Loucy (cell line): ENCODE data around the gene GHDC.

Experiments
- CTCF ChIP-seq: fragments of 200-600 bp; sonication (generic); conservative IDR thresholded peaks from 2 replicates; pipeline ENCODE4 v1.5.1; 2014; ENCODE audit warnings: mild to moderate bottlenecking, antibody characterized with exemption, low read length
- EZH2phosphoT487 ChIP-seq: fragments of 200-600 bp; IDR thresholded peaks from 2 replicates; pipeline ENCODE4 v1.6.1; 2018; ENCODE audit warnings: antibody characterized with exemption, mild to moderate bottlenecking, moderate library complexity, borderline replicate concordance

- TF ChIP-seq CTCF (peak; percentile 25; the same call in 1 of the 2 replicates), EZH2phosphoT487 (no peak)
Observed at GRCh38 chr17:42180922-42181850, 13.1 kb downstream of the GHDC start, which contains the start of gene KCNH4.
